SU-DHL-6 (cell line): ENCODE results near the gene SCRT2.

Experiments
- H2AFZ ChIP-seq: fragments of 200-600 bp; sonication (generic); 2 replicates; pipeline ENCODE4 v1.6.1; 2014; ENCODE audit warnings: low read depth, mild to moderate bottlenecking, moderate library complexity, mixed read lengths, antibody characterized with exemption, low read length; ENCODE audit not compliant: severe bottlenecking
- H3F3A ChIP-seq: fragments of 200-600 bp; shearing (Covaris generic); 2 replicates; pipeline ENCODE4 v1.6.0; 2016; ENCODE audit warnings: antibody characterized with exemption, mild to moderate bottlenecking; ENCODE audit not compliant: insufficient read depth
- H3K27ac ChIP-seq: fragments of 200-600 bp; sonication (generic); 2 replicates; pipeline ENCODE4 v1.5.1; 2016; ENCODE audit warnings: low read depth, mild to moderate bottlenecking, low read length, moderate library complexity, mixed read lengths
- H3K27me3 ChIP-seq: fragments of 200-600 bp; sonication (generic), shearing (Covaris generic); 2 replicates; pipeline ENCODE4 v1.6.0; 2014; ENCODE audit warnings: mild to moderate bottlenecking, low read length
- H3K36me3 ChIP-seq: fragments of 200-600 bp; sonication (generic); 2 replicates; pipeline ENCODE4 v1.6.1; 2014; ENCODE audit warnings: mild to moderate bottlenecking, low read length, mixed read lengths
- H3K4me2 ChIP-seq: fragments of 300-600, 200-600 bp; shearing (Covaris generic), sonication (generic); 2 replicates; pipeline ENCODE4 v1.6.0; 2014; ENCODE audit warnings: low read length, low read depth, mild to moderate bottlenecking; ENCODE audit not compliant: poor library complexity, severe bottlenecking
- H3K4me3 ChIP-seq: fragments of 200-600 bp; sonication (generic); 2 replicates; pipeline ENCODE4 v1.5.1; 2014; ENCODE audit warnings: antibody characterized with exemption, low read length, mild to moderate bottlenecking, mixed read lengths; ENCODE audit not compliant: insufficient read depth, poor library complexity, severe bottlenecking
- H3K79me2 ChIP-seq: fragments of 200-600 bp; sonication (generic); 2 replicates; pipeline ENCODE4 v1.6.1; 2014; ENCODE audit warnings: mild to moderate bottlenecking, low read length, moderate library complexity; ENCODE audit not compliant: insufficient read depth
- H3K9ac ChIP-seq: fragments of 200-600 bp; sonication (generic); 2 replicates; pipeline ENCODE4 v1.7.0; 2014; ENCODE audit warnings: mild to moderate bottlenecking, low read length
- H3K9me2 ChIP-seq: fragments of 200-600 bp; sonication (generic); replicated peaks from 2 replicates; pipeline ENCODE4 v1.6.1; 2014; ENCODE audit warnings: low read length; ENCODE audit not compliant: insufficient read depth
- H3K9me3 ChIP-seq: fragments of 200-600 bp; sonication (generic); 2 replicates; pipeline ENCODE4 v1.6.1; 2014; ENCODE audit warnings: low read length, mixed read lengths; ENCODE audit not compliant: insufficient read depth
- H4K20me1 ChIP-seq: fragments of 200-600 bp; sonication (generic); 2 replicates; pipeline ENCODE4 v1.6.1; 2014; ENCODE audit warnings: low read depth, mild to moderate bottlenecking, antibody characterized with exemption, low read length, moderate library complexity, mixed read lengths
- CTCF ChIP-seq: fragments of 200-600 bp; sonication (generic); IDR thresholded peaks from one replicate; pipeline ENCODE4 v1.5.1; 2017; ENCODE audit warnings: antibody characterized with exemption, mild to moderate bottlenecking, low read length, moderate library complexity; ENCODE audit not compliant: insufficient read depth, poor library complexity, severe bottlenecking
- EZH2phosphoT487 ChIP-seq: fragments of 200-600 bp; sonication (generic), shearing (Covaris generic); conservative IDR thresholded peaks from 2 replicates; pipeline ENCODE4 v1.6.1; 2018; ENCODE audit warnings: mild to moderate bottlenecking, antibody characterized with exemption, low read length, moderate library complexity, mixed read lengths

SCRT2 gene

GRCh38 chr20:717271-717670 lies 41.7 kb upstream of the SCRT2 start:
- Histone ChIP-seq H3K36me3 (no peaks in the 10 kb centered on the region), H3K4me3 (no peak overlapping the region), H3K9ac (no peak overlapping the region), H3K79me2 (no peaks in the 10 kb centered on the region), H3K4me2 (no peak overlapping the region), H3F3A (no peaks in the 10 kb centered on the region), H3K9me2 (no peaks in the 10 kb centered on the region), H4K20me1 (no peaks in the 10 kb centered on the region), H2AFZ (no peak overlapping the region), H3K27ac (no peak overlapping the region), H3K27me3 (no peaks in the 10 kb centered on the region), H3K9me3 (0 out of 2 replicates have a peak, but pooled peaks cover 7% of the 10 kb centered on the region)
- TF ChIP-seq EZH2phosphoT487 (no peak), CTCF (no peak)

- H3K9me2 ChIP-seq = no peaks in the 10 kb centered on the region
- no peaks in the 10 kb centered on the region for H3F3A ChIP-seq
- no peak overlapping the region for H3K4me2 ChIP-seq
- no peak overlapping the region for H3K9ac ChIP-seq
- H3K79me2 ChIP-seq = no peaks in the 10 kb centered on the region
- H2AFZ ChIP-seq = no peak overlapping the region
- H3K36me3 ChIP-seq = no peaks in the 10 kb centered on the region
- no peaks in the 10 kb centered on the region for H3K27me3 ChIP-seq
- TF ChIP-seq EZH2phosphoT487 (no peak), CTCF (no peak)
- no peak overlapping the region for H3K27ac ChIP-seq
- 0 out of 2 replicates have a peak, but pooled peaks cover 7% of the 10 kb centered on the region for H3K9me3 ChIP-seq
- no peaks in the 10 kb centered on the region for H4K20me1 ChIP-seq
- H3K4me3 ChIP-seq = no peak overlapping the region
Observed at GRCh38 chr20:714453-714852, 38.9 kb upstream of the SCRT2 start.

DNA sequence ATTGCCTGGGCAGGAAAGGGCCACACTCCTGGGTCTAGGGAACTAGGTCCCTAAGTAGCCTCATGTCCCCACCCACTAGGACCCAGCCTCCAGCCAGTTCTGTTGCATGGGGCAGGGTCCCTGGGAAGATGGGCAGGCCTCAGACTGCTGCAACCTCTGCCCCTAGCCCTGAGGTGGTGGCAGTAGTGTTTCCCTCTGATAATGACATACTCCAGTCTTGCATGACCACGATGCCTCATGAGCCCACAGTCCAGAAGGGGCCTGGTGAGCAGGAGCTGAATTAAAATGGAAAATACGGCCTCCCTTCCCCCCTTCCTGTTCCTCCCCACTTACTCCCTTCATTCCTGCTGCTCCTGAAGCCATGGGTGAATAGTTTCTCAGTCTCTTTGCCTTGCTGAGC lies 36.0 kb upstream of the SCRT2 start:
- no peak for TF ChIP-seq CTCF
- no peak for TF ChIP-seq EZH2phosphoT487
- no peaks in the 10 kb centered on the region for H3F3A ChIP-seq
- H2AFZ ChIP-seq = no peak overlapping the region
- H4K20me1 ChIP-seq = no peaks in the 10 kb centered on the region
- H3K4me2 ChIP-seq = no peak overlapping the region
- H3K9me3 ChIP-seq = 0 out of 2 replicates have a peak, but pooled peaks cover 7% of the 10 kb centered on the region
- no peak overlapping the region for H3K27ac ChIP-seq
- no peaks in the 10 kb centered on the region for H3K9me2 ChIP-seq
- H3K79me2 ChIP-seq = no peaks in the 10 kb centered on the region
- H3K9ac ChIP-seq = no peak overlapping the region
- no peaks in the 10 kb centered on the region for H3K27me3 ChIP-seq
- no peaks in the 10 kb centered on the region for H3K36me3 ChIP-seq
- no peak overlapping the region for H3K4me3 ChIP-seq
